RWPE2 (cell line): ENCODE data around the gene GATA5.
A peak's percentile ranks its signal among the peaks of the same experiment; 100 is the strongest.

Experiments used
- ATAC-seq: fragments of 200-7000 bp; cut with Tn5 transposase; 3 replicates; pipeline ENCODE4 v1.9.1; 2021; ENCODE audit warnings: low read depth
- DNase-seq: peaks from one replicate; pipeline ENCODE4 v3.0.0-alpha.2; 2020; ENCODE audit warnings: low spot score
- H3K27ac ChIP-seq: fragments of 450-650 bp; 2 replicates; pipeline ENCODE4 v1.5.1; 2017; ENCODE audit warnings: mild to moderate bottlenecking; ENCODE audit not compliant: poor library complexity, severe bottlenecking
- H3K27me3 ChIP-seq: fragments of 250-450 bp; sonication (Bioruptor Pico); 2 replicates; pipeline ENCODE4 v1.5.1; 2021; ENCODE audit warnings: mild to moderate bottlenecking, moderate library complexity; ENCODE audit not compliant: insufficient read depth, poor library complexity, severe bottlenecking
- H3K36me3 ChIP-seq: fragments of 250-450 bp; sonication (Bioruptor Pico); 2 replicates; pipeline ENCODE4 v1.5.1; 2020; ENCODE audit warnings: low read depth, mild to moderate bottlenecking, moderate library complexity
- H3K4me1 ChIP-seq: fragments of 250-450 bp; sonication (Bioruptor Pico); 2 replicates; pipeline ENCODE4 v1.5.1; 2021; ENCODE audit warnings: mild to moderate bottlenecking, moderate library complexity; ENCODE audit not compliant: insufficient read depth, poor library complexity, severe bottlenecking
- H3K4me3 ChIP-seq: fragments of 250-450 bp; sonication (Bioruptor Pico); 2 replicates; pipeline ENCODE4 v1.5.1; 2021; ENCODE audit warnings: mild to moderate bottlenecking, moderate library complexity; ENCODE audit not compliant: severe bottlenecking
- H3K9me3 ChIP-seq: fragments of 250-450 bp; sonication (Bioruptor Pico); 2 replicates; pipeline ENCODE4 v1.5.1; 2021; ENCODE audit warnings: mild to moderate bottlenecking, moderate library complexity; ENCODE audit not compliant: severe bottlenecking
- TF ChIP-seq, protein P1 (sequence below): fragments of 450-650 bp; IDR thresholded peaks from one replicate; pipeline ENCODE4 v1.5.1; 2017; ENCODE audit warnings: mild to moderate bottlenecking, moderate library complexity; ENCODE audit not compliant: poor library complexity, severe bottlenecking

The GATA5 gene

DNA sequence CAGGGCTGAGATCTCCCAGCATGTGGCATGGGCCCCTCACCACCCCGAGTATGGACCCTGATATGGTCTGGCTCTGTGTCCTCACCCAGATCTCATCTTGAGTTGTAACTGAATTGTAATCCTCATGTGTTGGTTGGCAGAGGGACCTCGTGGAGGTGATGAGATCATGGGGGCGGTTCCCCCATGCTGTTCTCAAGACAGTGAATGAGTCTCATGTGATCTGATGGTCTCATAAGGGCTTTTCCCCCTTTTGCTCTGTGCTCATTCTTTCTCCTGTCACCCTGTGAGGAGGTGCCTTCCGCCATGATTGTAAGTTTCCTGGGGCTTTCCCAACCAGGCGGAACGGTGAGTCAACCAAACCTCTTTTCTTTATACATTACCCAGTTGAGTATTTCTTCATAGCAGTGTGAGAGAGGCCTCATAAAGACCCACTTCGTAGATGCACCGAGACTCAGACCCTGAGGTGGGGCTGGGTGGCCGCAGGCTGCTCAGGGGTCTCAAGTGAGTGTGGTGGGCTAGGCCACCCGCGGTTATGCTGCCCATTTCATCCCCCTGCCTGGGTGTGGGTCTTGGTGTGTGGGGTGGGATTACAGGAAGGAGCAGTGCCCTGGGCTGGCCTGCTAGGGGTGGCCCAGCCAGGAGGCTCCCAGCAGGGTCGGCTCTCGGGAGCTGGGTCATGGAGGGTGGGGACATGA is 26.2 kb upstream of the GATA5 start:
- Histone ChIP-seq H3K4me3 (no peak overlapping the region), H3K9me3 (no peaks in the 10 kb centered on the region), H3K27ac (no peak overlapping the region), H3K27me3 (no peaks in the 10 kb centered on the region), H3K36me3 (no peaks in the 10 kb centered on the region), H3K4me1 (no peaks in the 10 kb centered on the region)
- DNase-seq = no peak
- TF ChIP-seq, protein P1, sequence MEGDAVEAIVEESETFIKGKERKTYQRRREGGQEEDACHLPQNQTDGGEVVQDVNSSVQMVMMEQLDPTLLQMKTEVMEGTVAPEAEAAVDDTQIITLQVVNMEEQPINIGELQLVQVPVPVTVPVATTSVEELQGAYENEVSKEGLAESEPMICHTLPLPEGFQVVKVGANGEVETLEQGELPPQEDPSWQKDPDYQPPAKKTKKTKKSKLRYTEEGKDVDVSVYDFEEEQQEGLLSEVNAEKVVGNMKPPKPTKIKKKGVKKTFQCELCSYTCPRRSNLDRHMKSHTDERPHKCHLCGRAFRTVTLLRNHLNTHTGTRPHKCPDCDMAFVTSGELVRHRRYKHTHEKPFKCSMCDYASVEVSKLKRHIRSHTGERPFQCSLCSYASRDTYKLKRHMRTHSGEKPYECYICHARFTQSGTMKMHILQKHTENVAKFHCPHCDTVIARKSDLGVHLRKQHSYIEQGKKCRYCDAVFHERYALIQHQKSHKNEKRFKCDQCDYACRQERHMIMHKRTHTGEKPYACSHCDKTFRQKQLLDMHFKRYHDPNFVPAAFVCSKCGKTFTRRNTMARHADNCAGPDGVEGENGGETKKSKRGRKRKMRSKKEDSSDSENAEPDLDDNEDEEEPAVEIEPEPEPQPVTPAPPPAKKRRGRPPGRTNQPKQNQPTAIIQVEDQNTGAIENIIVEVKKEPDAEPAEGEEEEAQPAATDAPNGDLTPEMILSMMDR = no peak
- peak; percentile 65 for ATAC-seq

DNA sequence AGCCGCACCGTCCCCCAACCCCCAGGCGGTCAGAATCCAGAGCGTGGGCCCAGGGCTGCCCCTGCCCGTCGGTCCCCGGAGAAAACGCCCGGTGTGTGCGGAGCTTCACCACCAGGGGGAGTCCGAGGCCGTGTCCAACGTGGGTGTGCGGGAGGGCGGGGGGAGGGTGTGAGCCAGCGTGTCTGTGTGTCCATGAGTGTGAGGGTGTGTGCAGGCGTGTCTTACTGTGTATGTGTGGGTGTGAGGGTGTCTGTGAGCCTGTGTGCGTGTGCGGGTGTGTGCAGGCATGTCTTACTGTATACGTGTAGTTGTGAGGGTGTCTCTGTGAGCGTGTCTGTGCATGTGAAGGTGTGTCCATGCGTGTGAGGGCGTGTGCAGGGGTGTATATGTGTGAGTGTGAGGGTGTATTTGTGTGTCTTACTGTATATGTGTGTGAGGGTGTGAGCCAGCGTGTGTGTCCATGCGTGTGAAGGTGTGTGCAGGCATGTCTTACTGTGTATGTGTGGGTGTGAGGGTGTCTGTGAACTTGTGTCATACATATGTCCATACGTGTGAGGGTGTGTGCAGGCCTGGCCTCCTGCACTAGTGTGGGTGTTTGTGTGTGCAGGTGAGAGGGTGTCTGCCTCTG is 24.6 kb upstream of the GATA5 start:
- H3K4me1 ChIP-seq = no peaks in the 10 kb centered on the region
- H3K36me3 ChIP-seq = no peaks in the 10 kb centered on the region
- ATAC-seq (peak; percentile 49), DNase-seq (no peak)
- H3K27me3 ChIP-seq = no peaks in the 10 kb centered on the region
- H3K9me3 ChIP-seq = no peaks in the 10 kb centered on the region
- H3K27ac ChIP-seq = no peak overlapping the region
- no peak overlapping the region for H3K4me3 ChIP-seq
- TF ChIP-seq, protein P1 = peak; percentile 99

DNA sequence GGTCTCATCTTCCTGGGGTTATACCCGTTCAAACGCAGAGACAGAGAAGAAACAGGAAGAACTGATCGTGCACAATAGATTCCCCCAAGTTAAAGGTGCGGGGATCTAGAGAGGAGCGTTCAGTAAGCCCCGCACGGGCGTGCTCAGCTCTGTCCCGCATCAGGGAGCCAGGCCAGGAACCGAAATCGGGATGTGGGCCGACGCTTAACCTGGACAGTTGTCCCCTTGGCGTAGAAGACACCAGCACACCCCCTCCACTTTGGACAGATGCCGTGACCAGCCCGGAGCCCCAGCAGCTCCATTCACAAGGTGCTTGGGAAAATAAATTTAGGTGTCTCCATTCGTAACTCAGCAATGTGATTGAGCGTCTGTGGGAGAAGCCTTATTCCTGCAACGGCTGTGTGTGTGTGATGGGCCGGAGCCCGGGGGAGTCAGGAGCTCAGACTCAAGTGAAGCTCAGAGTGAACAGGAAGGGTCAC is 24.0 kb upstream of the GATA5 start:
- TF ChIP-seq, protein P1 = no peak
- ATAC-seq (peak; percentile 1; the same call in 1 of the 3 replicates), DNase-seq (no peak)
- H3K4me3 ChIP-seq = no peak overlapping the region
- H3K4me1 ChIP-seq = no peaks in the 10 kb centered on the region
- H3K27ac ChIP-seq = no peak overlapping the region
- no peaks in the 10 kb centered on the region for H3K36me3 ChIP-seq
- no peaks in the 10 kb centered on the region for H3K27me3 ChIP-seq
- no peaks in the 10 kb centered on the region for H3K9me3 ChIP-seq

DNA sequence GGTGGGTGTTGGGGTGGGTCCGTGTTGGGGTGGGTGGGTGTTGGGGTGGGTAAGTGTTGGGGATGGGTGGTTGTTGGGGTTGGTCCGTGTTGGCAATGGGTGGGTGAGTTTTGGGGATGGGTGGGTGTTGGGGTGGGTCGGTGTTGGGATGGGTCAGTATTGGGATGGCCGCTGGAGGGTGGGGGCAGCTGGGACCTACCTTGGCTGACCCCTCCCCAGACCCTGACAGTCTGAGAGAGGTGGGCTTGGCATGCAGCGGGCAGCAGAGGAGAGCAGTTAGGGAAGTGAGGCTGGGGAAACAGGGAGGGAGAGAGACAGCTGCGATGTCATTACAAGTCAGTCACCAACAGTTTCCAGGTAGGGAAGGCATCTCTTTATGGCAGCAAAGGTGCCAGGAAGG is 23.1 kb upstream of the GATA5 start:
- H3K9me3 ChIP-seq = no peaks in the 10 kb centered on the region
- H3K4me3 ChIP-seq = no peak overlapping the region
- TF ChIP-seq, protein P1 = no peak
- no peaks in the 10 kb centered on the region for H3K4me1 ChIP-seq
- H3K36me3 ChIP-seq = no peaks in the 10 kb centered on the region
- ATAC-seq (no peak), DNase-seq (no peak)
- no peaks in the 10 kb centered on the region for H3K27me3 ChIP-seq
- no peak overlapping the region for H3K27ac ChIP-seq
